Mesenchymal stem cell (in vitro differentiated cells and primary cell): ENCODE results near the gene TTYH3.

Experiments
- DNase-seq: peaks from one replicate; pipeline ENCODE4 v3.0.0-alpha.2; 2013
- H2AFZ ChIP-seq: one replicate; pipeline ENCODE4 v1.6.1; 2013; ENCODE audit warnings: low read depth, mild to moderate bottlenecking, control low read depth, inconsistent platforms, low read length, moderate library complexity
- H2AK5ac ChIP-seq: 2 replicates; pipeline ENCODE4 v1.6.1; 2013; ENCODE audit warnings: low read length, moderate library complexity, mild to moderate bottlenecking, inconsistent platforms; ENCODE audit not compliant: severe bottlenecking
- H2BK120ac ChIP-seq: one replicate; pipeline ENCODE4 v1.6.1; 2013; ENCODE audit warnings: low read depth, mild to moderate bottlenecking, inconsistent platforms, low read length, moderate library complexity
- H2BK12ac ChIP-seq, 2 experiments: one replicate each; pipeline ENCODE4 v1.6.1; 2013; ENCODE audit warnings: inconsistent platforms in 2 of 2, low read length in 2 of 2, mild to moderate bottlenecking in 2 of 2, moderate library complexity in 2 of 2, control low read depth in 1 of 2
- H2BK15ac ChIP-seq: one replicate; pipeline ENCODE4 v1.6.1; 2013; ENCODE audit warnings: mild to moderate bottlenecking, low read depth, inconsistent platforms; ENCODE audit not compliant: poor library complexity, severe bottlenecking
- H2BK5ac ChIP-seq: 2 replicates; pipeline ENCODE4 v1.6.1; 2013; ENCODE audit warnings: low read depth, mild to moderate bottlenecking, low read length, control low read depth, inconsistent platforms; ENCODE audit not compliant: poor library complexity, severe bottlenecking
- H3K14ac ChIP-seq, 2 experiments: one replicate each; pipeline ENCODE4 v1.6.1; 2013; ENCODE audit warnings: inconsistent platforms in 2 of 2, low read length in 2 of 2, control low read depth in 1 of 2, mild to moderate bottlenecking in 1 of 2, moderate library complexity in 1 of 2
- H3K18ac ChIP-seq, 2 experiments: one replicate each; pipeline ENCODE4 v1.6.1; 2013; ENCODE audit warnings: inconsistent platforms in 2 of 2, low read length in 2 of 2, control low read depth in 1 of 2, low read depth in 1 of 2, mild to moderate bottlenecking in 1 of 2
- H3K23ac ChIP-seq, 2 experiments: one replicate each; pipeline ENCODE4 v1.6.1; 2013; ENCODE audit warnings: inconsistent platforms in 2 of 2, low read length in 2 of 2, mild to moderate bottlenecking in 2 of 2, moderate library complexity in 2 of 2, control low read depth in 1 of 2
- H3K27ac ChIP-seq: 2 replicates; pipeline ENCODE4 v1.5.1; 2013; ENCODE audit warnings: mild to moderate bottlenecking, moderate library complexity, low read length, control low read depth, inconsistent platforms; ENCODE audit not compliant: poor library complexity, severe bottlenecking
- H3K27me3 ChIP-seq, 2 experiments: 2 replicates each; pipeline versions ENCODE4 v1.6.1 to v1.7.0; 2013; ENCODE audit warnings: low read length in 2 of 2, mild to moderate bottlenecking in 2 of 2, moderate library complexity in 2 of 2, control low read depth in 1 of 2, inconsistent platforms in 1 of 2; ENCODE audit not compliant: control insufficient read depth in 1 of 2, insufficient read depth in 1 of 2
- H3K36me3 ChIP-seq, 2 experiments: 2 replicates each; pipeline versions ENCODE4 v1.6.1 to v1.7.0; 2013; ENCODE audit warnings: low read length in 2 of 2, control low read depth in 1 of 2, inconsistent platforms in 1 of 2, low read depth in 1 of 2, mild to moderate bottlenecking in 1 of 2; ENCODE audit not compliant: insufficient read depth in 2 of 2, control insufficient read depth in 1 of 2
- H3K4ac ChIP-seq, 2 experiments: one replicate each; pipeline ENCODE4 v1.6.1; 2013; ENCODE audit warnings: inconsistent platforms in 2 of 2, low read length in 2 of 2, mild to moderate bottlenecking in 2 of 2, moderate library complexity in 2 of 2, control low read depth in 1 of 2, low read depth in 1 of 2
- H3K4me1 ChIP-seq: 2 replicates; pipeline ENCODE4 v1.6.1; 2013; ENCODE audit warnings: low read depth, low read length, control low read depth; ENCODE audit not compliant: control insufficient read depth, insufficient read depth
- H3K4me2 ChIP-seq: 2 replicates; pipeline ENCODE4 v1.6.1; 2013; ENCODE audit warnings: low read length, mild to moderate bottlenecking, inconsistent platforms; ENCODE audit not compliant: poor library complexity, severe bottlenecking
- H3K4me3 ChIP-seq, 2 experiments: 2 replicates each; pipeline versions ENCODE4 v1.5.1 to v1.7.0; 2013; ENCODE audit warnings: low read length in 2 of 2, mild to moderate bottlenecking in 2 of 2, control low read depth in 1 of 2, low read depth in 1 of 2; ENCODE audit not compliant: insufficient read depth in 1 of 2
- H3K79me1 ChIP-seq: replicated peaks from 2 replicates; pipeline ENCODE4 v1.6.1; 2013; ENCODE audit warnings: mild to moderate bottlenecking, control low read depth, low read length, inconsistent platforms; ENCODE audit not compliant: poor library complexity, severe bottlenecking
- H3K9ac ChIP-seq: 2 replicates; pipeline ENCODE4 v1.7.0; 2013; ENCODE audit warnings: mild to moderate bottlenecking, low read length, moderate library complexity
- H3K9me3 ChIP-seq: 2 replicates; pipeline ENCODE4 v1.7.0; 2013; ENCODE audit warnings: mild to moderate bottlenecking, low read length; ENCODE audit not compliant: control insufficient read depth
- H4K8ac ChIP-seq: one replicate; pipeline ENCODE4 v1.6.1; 2013; ENCODE audit warnings: inconsistent platforms, mild to moderate bottlenecking, low read length, moderate library complexity
- H4K91ac ChIP-seq: one replicate; pipeline ENCODE4 v1.6.1; 2013; ENCODE audit warnings: mild to moderate bottlenecking, low read length, inconsistent platforms
- WGBS: methylation state at CpG from one replicate; pipeline ENCODE4 v1.1.7; 2013; ENCODE audit warnings: mixed read lengths; 5-methylcytosine and 5-hydroxymethylcytosine counted together

The TTYH3 gene

DNA sequence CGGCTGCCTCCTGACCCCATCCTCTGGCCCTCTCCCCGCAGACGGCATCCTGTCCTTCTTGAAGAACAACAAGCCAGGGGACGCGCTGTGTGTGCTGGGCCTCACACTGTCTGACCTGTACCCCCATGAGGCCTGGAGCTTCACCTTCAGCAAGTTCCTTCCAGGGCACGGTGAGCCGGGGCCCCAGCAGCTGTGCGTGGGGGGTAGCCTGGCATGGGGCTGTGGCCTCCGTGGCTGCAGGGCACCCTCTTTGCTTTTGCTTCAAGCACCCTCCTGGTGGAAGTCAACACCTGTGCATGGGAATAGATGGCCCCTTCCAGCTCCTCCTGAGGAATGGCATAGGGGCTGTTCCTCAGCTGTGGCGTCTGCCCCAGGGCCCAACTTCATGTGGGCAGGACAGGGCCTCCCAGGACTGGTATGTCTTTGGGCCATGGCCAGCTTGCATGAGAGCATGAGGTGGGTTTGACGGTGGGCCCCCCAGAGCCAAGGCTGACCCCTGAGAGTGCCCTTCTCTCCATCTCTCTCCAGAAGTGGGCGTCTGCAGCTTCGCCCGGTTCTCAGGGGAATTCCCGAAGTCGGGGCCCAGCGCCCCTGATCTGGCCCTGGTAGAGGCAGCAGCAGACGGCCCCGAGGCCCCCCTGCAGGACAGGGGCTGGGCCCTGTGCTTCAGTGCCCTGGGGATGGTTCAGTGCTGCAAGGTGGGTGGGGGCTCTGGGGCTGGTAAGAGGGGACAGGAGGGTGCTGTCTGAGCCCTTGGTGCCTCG lies 76.9 kb downstream of the TTYH3 start:
- Histone ChIP-seq H2BK12ac (no peak overlapping the region), H2BK5ac (no peak overlapping the region), H3K23ac (no peak overlapping the region), H2AFZ (no peak overlapping the region), H2AK5ac (no peak overlapping the region), H2BK15ac (peak overlapping the region; percentile 73), H4K8ac (no peak overlapping the region), H3K4ac (no peak overlapping the region), H3K4me1 (peaks cover 14% of the 10 kb centered on the region), H3K9me3 (no peaks in the 10 kb centered on the region), H3K14ac (no peak overlapping the region), H3K27me3 (no peaks in the 10 kb centered on the region), H3K18ac (peak overlapping the region in 1 of 2 experiments; percentile 22), H4K91ac (no peak overlapping the region), H2BK120ac (no peak overlapping the region), H3K4me2 (no peak overlapping the region), H3K36me3 (peaks cover 7 to 34% of the 10 kb centered on the region in 2 experiments), H3K4me3 (no peak overlapping the region), H3K9ac (no peak overlapping the region), H3K27ac (no peak overlapping the region), H3K79me1 (peaks cover 5% of the 10 kb centered on the region)
- DNase-seq = no peak
- 88% methylated on average over 19 of the region's 20 CpGs for WGBS

DNA sequence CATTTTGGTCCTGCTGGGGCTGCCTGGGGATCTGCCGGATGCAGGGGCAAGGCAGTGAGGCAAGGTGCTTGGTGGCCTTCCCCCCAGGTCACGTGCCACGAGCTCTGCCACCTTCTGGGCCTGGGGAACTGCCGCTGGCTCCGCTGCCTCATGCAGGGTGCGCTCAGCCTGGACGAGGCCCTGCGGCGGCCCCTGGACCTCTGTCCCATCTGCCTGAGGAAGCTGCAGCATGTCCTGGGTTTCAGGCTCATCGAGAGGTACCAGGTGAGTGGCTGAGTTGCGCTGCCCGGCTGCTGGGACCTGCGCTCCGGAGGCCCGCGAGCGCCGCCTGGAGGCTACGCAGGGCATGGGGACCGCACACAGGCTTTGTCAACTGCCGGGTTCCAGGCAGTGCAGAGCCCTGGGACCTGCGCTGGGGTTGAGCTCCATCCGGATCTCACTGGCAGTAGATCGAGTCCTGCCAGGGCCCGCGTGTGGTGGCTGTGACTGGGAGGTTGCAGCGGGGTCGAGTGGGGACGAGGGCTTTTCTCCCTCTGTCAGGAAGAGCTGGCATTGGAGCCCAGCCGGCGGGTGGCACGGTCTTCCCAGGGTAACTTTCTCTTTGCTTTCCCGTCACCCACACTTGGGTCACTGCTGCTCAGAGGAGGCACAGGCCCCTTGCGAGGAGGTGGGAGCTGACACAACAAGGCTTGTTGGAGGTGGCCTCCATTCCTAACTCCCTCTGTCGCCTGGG lies 77.9 kb downstream of the TTYH3 start:
- peak overlapping the region in 1 of 2 experiments; percentile 26 for H3K18ac ChIP-seq
- no peak overlapping the region for H2BK120ac ChIP-seq
- H3K23ac ChIP-seq = no peak overlapping the region
- H3K4me1 ChIP-seq = peaks cover 14% of the 10 kb centered on the region
- peak overlapping the region; percentile 69 for H3K9ac ChIP-seq
- H2AFZ ChIP-seq = no peak overlapping the region
- WGBS = 37% methylated on average over 33 of the region's 35 CpGs
- H3K27ac ChIP-seq = no peak overlapping the region
- H3K36me3 ChIP-seq = peaks cover 10 to 44% of the 10 kb centered on the region in 2 experiments
- H3K4me2 ChIP-seq = no peak overlapping the region
- peak overlapping the region in 1 of 2 experiments; percentile 73 for H3K4me3 ChIP-seq
- H3K4ac ChIP-seq = peak overlapping the region in 1 of 2 experiments; percentile 6
- peaks cover 7% of the 10 kb centered on the region for H3K79me1 ChIP-seq
- H3K14ac ChIP-seq = peak overlapping the region in 1 of 2 experiments; percentile 36
- no peak overlapping the region for H4K8ac ChIP-seq
- H2BK15ac ChIP-seq = no peak overlapping the region
- peak overlapping the region; percentile 31 for H4K91ac ChIP-seq
- H2BK5ac ChIP-seq = no peak overlapping the region
- peak overlapping the region in 1 of 2 experiments; percentile 47 for H2BK12ac ChIP-seq
- H3K27me3 ChIP-seq = no peaks in the 10 kb centered on the region
- no peaks in the 10 kb centered on the region for H3K9me3 ChIP-seq
- H2AK5ac ChIP-seq = no peak overlapping the region
- no peak for DNase-seq

DNA sequence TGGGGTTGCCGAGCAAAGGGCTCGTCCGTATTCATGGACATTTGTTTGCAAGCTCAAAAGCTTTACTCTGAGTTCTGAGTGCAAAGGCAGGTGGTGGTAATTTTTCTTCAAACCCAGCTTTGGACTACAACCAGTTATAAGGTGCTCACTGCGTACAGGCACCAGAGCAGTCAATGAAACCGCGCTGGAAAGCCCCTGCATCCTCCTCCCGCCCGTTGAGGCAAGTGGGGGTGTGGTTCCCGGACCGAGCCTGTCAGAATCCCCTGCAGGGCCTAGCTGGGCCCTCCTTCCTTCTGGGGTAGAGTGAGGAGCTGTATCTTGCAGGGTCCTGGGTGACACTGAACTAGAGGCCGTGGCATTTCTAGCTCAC lies 78.5 kb downstream of the TTYH3 start:
- no peak overlapping the region for H2BK12ac ChIP-seq
- H4K8ac ChIP-seq = no peak overlapping the region
- no peak overlapping the region for H3K27ac ChIP-seq
- H3K4me1 ChIP-seq = peaks cover 17% of the 10 kb centered on the region
- H3K14ac ChIP-seq = no peak overlapping the region
- H3K9me3 ChIP-seq = no peaks in the 10 kb centered on the region
- H3K4me2 ChIP-seq = no peak overlapping the region
- H3K18ac ChIP-seq = peak overlapping the region in 1 of 2 experiments; percentile 14
- peaks cover 15 to 49% of the 10 kb centered on the region in 2 experiments for H3K36me3 ChIP-seq
- H4K91ac ChIP-seq = no peak overlapping the region
- no peak for DNase-seq
- H3K27me3 ChIP-seq = no peaks in the 10 kb centered on the region
- no peak overlapping the region for H2BK5ac ChIP-seq
- H3K4ac ChIP-seq = no peak overlapping the region
- H2BK15ac ChIP-seq = no peak overlapping the region
- peak overlapping the region; percentile 69 for H3K9ac ChIP-seq
- peak overlapping the region in 1 of 2 experiments; percentile 73 for H3K4me3 ChIP-seq
- peaks cover 12% of the 10 kb centered on the region for H3K79me1 ChIP-seq
- no peak overlapping the region for H2AFZ ChIP-seq
- no peak overlapping the region for H2BK120ac ChIP-seq
- WGBS = 93% methylated on average over 11 of the region's 11 CpGs
- no peak overlapping the region for H2AK5ac ChIP-seq
- H3K23ac ChIP-seq = no peak overlapping the region

- H3K27ac ChIP-seq = no peak overlapping the region
Measured at GRCh38 chr7:2710901-2711551, 79.2 kb downstream of the TTYH3 start.

More at GRCh38 chr7:2710901-2711551, 79.2 kb downstream of the TTYH3 start:
- no peak for DNase-seq
- no peak overlapping the region for H2BK12ac ChIP-seq
- H2BK120ac ChIP-seq = no peak overlapping the region
- H3K14ac ChIP-seq = peak overlapping the region in 1 of 2 experiments; percentile 36
- H3K4ac ChIP-seq = no peak overlapping the region
- H2AFZ ChIP-seq = no peak overlapping the region
- no peak overlapping the region for H4K8ac ChIP-seq
- no peak overlapping the region for H3K9ac ChIP-seq
- H2BK5ac ChIP-seq = no peak overlapping the region
- H2BK15ac ChIP-seq = no peak overlapping the region
- peak overlapping the region; percentile 30 for H4K91ac ChIP-seq
- WGBS = 59% methylated on average over 4 of the region's 4 CpGs
- no peak overlapping the region for H3K18ac ChIP-seq
- H3K9me3 ChIP-seq = no peaks in the 10 kb centered on the region
- H3K4me3 ChIP-seq = no peak overlapping the region
- H2AK5ac ChIP-seq = no peak overlapping the region
- H3K23ac ChIP-seq = no peak overlapping the region
- H3K36me3 ChIP-seq = peaks cover 23 to 52% of the 10 kb centered on the region in 2 experiments
- peaks cover 12% of the 10 kb centered on the region for H3K79me1 ChIP-seq
- no peaks in the 10 kb centered on the region for H3K27me3 ChIP-seq
- peaks cover 17% of the 10 kb centered on the region for H3K4me1 ChIP-seq
- H3K4me2 ChIP-seq = no peak overlapping the region
